Measurements from ENCODE around the gene NECAB2. TPM values are rescaled to one million over a fixed set of nuclear protein-coding genes. Genes with fewer than 3 reads are reported as not detected.

Gene NECAB2
- total RNA-seq, 1 donor from 2014 or later = 12.6 TPM

DNA sequence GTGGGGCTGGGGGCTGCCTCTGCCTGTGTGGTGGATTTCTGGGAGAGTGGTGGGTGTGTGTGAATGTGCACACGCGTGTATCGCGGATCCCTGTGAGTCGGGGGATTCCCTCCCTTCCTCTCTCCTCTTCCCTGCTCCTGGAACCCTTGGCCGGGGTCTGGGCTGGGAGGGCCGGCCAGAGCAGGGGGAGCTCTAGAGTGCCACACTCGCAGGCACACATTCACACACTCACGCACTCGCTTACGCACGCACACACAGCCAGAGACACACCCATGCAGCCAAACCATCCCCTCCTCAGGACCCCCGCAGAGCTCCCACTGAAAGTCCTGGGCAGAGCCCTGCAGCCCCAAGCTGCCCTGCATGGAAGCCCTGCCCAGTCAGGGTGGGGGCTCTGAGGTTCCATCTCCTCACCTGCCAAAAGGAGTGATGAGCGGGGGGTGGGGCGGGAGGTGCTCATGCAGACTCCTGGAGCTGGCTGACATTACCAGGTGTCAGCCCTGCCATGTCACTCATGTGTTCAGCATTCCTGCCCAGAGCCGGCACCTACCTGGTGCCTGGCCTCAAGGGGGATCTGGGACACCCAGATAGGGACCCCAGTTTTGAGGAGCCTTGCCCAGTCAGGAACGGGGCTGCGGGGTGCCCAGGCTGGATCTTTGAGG lies 1.9 kb downstream of the NECAB2 start:
- Mint-ChIP-seq H3K27me3 (ENCODE audit: insufficient read depth, low read depth) (peaks cover 3% of the 10 kb centered on the region), H3K4me3 (peak overlapping the region; percentile 93)
- TF ChIP-seq EZH2 (IDR thresholded peaks at IDR 0.05) = no peak
- no peak for TF ChIP-seq EZH2phosphoT487 (IDR thresholded peaks at IDR 0.05)
- TF ChIP-seq, protein P1, sequence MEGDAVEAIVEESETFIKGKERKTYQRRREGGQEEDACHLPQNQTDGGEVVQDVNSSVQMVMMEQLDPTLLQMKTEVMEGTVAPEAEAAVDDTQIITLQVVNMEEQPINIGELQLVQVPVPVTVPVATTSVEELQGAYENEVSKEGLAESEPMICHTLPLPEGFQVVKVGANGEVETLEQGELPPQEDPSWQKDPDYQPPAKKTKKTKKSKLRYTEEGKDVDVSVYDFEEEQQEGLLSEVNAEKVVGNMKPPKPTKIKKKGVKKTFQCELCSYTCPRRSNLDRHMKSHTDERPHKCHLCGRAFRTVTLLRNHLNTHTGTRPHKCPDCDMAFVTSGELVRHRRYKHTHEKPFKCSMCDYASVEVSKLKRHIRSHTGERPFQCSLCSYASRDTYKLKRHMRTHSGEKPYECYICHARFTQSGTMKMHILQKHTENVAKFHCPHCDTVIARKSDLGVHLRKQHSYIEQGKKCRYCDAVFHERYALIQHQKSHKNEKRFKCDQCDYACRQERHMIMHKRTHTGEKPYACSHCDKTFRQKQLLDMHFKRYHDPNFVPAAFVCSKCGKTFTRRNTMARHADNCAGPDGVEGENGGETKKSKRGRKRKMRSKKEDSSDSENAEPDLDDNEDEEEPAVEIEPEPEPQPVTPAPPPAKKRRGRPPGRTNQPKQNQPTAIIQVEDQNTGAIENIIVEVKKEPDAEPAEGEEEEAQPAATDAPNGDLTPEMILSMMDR (IDR thresholded peaks at IDR 0.05) = no peak

DNA sequence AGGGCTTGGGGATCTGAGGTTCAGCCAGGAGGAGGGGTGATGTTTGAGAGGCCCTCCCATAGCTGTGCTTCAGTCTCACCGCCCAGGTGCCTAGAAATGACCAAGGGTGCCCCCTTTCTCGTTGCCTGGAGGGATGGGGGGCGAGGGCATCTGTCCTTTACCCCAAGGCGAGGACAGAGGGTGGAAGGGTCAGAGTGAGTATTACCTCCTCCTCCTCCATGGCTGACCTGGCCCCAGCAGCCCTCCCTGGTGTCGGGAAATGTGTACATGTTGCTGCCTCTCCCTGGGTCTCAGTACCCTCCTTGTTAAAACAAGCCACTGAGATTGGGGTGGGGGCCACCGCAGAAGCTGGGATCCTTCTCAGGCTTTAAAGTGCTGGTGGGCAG lies 2.4 kb downstream of the NECAB2 start:
- H3K9ac ChIP-seq = no peak overlapping the region
- H3K36me3 Mint-ChIP-seq = no peaks in the 10 kb centered on the region
- H3K4me2 ChIP-seq = peak overlapping the region; percentile 93
- H3F3A ChIP-seq (ENCODE audit: low read depth) = peaks cover 5% of the 10 kb centered on the region
- no peak overlapping the region for H3K27ac Mint-ChIP-seq
- no peak overlapping the region for H2AFZ ChIP-seq (replicated peaks)
- TF ChIP-seq, protein P1 (IDR thresholded peaks at IDR 0.05) = no peak
- no peak for TF ChIP-seq EZH2phosphoT487 (IDR thresholded peaks at IDR 0.05)
- no peaks in the 10 kb centered on the region for H3K9me3 Mint-ChIP-seq
- H3K4me3 ChIP-seq = no peak overlapping the region
- peaks cover 28% of the 10 kb centered on the region for H3K4me1 Mint-ChIP-seq
- H3K4me1 ChIP-seq = peaks cover 21% of the 10 kb centered on the region
- no peaks in the 10 kb centered on the region for H3K9me3 ChIP-seq (ENCODE audit: low read depth)
- no peak for DNase-seq (ENCODE audit: low spot score)
- no peaks in the 10 kb centered on the region for H3K36me3 ChIP-seq
- peaks cover 7% of the 10 kb centered on the region for H4K20me1 ChIP-seq (ENCODE audit: low read depth)
- H3K27ac ChIP-seq = no peak overlapping the region
- peaks cover 3% of the 10 kb centered on the region for H3K27me3 Mint-ChIP-seq (ENCODE audit: insufficient read depth, low read depth)
- H3K27me3 ChIP-seq = peaks cover 8% of the 10 kb centered on the region
- H3K79me2 ChIP-seq (ENCODE audit: low read depth) = peaks cover 10% of the 10 kb centered on the region
- H3K4me3 Mint-ChIP-seq = peak overlapping the region; percentile 93

More for the DNA sequence above, 1.9 kb downstream of the NECAB2 start:
- H3K79me2 ChIP-seq (ENCODE audit: low read depth) = peaks cover 10% of the 10 kb centered on the region
- no peaks in the 10 kb centered on the region for H3K9me3 ChIP-seq (ENCODE audit: low read depth)
- peak overlapping the region; percentile 64 for H3K4me3 ChIP-seq
- Mint-ChIP-seq H3K4me1 (peaks cover 28% of the 10 kb centered on the region), H3K36me3 (no peaks in the 10 kb centered on the region), H3K9me3 (no peaks in the 10 kb centered on the region), H3K27ac (peak overlapping the region; percentile 74)
- H3K36me3 ChIP-seq = no peaks in the 10 kb centered on the region
- peaks cover 21% of the 10 kb centered on the region for H3K4me1 ChIP-seq
- peak overlapping the region; percentile 93 for H3K4me2 ChIP-seq
- H3K27me3 ChIP-seq = peaks cover 8% of the 10 kb centered on the region
- H3K27ac ChIP-seq = no peak overlapping the region
- no peak overlapping the region for H2AFZ ChIP-seq (replicated peaks)
- DNase-seq (ENCODE audit: low spot score) = peak; percentile 40
- peaks cover 7% of the 10 kb centered on the region for H4K20me1 ChIP-seq (ENCODE audit: low read depth)
- H3K9ac ChIP-seq = no peak overlapping the region
- peaks cover 5% of the 10 kb centered on the region for H3F3A ChIP-seq (ENCODE audit: low read depth)

DNA sequence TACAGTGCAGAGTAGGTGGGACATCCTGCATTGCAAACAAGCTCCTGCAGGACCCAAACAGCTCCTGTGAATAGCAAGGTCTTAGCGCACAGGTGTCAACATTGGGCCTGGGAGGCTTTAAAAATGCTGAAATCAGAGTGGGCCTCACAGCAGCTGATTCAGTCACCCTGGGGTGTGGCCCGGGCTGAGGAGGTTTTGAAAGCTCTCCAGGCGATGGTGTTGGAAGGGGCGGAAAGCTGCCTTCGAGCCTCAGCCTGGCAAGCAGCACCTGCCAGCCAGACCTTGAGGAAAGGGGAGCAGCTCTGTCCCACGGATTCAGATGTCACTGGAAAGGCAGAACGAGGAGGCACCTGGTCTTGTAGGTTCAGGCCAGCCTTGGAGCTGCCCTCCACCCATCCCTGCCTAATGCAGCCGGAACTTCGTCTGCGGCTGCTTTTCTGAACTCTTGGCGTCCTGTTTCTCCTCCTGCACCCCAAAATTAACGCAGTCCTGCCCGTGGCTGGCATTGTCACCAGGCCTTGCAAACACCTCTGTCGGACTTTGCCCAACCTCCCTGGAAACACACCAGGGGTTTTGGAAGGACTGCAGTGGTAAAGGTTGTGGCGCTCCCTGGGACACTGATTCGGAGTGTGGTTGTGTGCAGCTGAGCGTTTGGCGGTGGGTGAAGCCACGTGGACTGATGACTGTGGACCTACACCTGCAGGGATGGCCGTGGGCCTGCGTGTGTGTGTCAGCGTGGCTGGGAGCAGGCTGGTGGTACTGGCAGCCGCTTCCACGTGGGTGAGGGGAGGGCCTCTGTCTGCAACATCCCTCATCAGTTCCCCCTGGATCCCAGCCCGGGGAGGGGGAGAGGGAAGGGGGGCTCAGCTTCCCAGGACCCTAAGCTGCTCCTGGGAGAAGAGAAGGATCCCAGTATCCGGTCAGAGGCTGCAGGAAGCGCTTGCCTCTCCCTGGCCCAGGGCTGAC lies 3.4 kb downstream of the NECAB2 start:
- Histone ChIP-seq H3K27me3 (peaks cover 8% of the 10 kb centered on the region), H3K9me3 (ENCODE audit: low read depth) (no peaks in the 10 kb centered on the region), H4K20me1 (ENCODE audit: low read depth) (peaks cover 7% of the 10 kb centered on the region), H3K4me1 (peaks cover 21% of the 10 kb centered on the region), H3F3A (ENCODE audit: low read depth) (peaks cover 5% of the 10 kb centered on the region), H3K79me2 (ENCODE audit: low read depth) (peaks cover 10% of the 10 kb centered on the region), H3K4me2 (no peak overlapping the region), H3K27ac (no peak overlapping the region), H3K9ac (no peak overlapping the region), H3K4me3 (no peak overlapping the region), H3K36me3 (no peaks in the 10 kb centered on the region), H2AFZ (replicated peaks) (no peak overlapping the region)
- peaks cover 4% of the 10 kb centered on the region for H3K36me3 Mint-ChIP-seq
- TF ChIP-seq EZH2phosphoT487 (IDR thresholded peaks at IDR 0.05) (no peak), EZH2 (IDR thresholded peaks at IDR 0.05) (no peak)
- TF ChIP-seq, protein P1 (IDR thresholded peaks at IDR 0.05) = no peak
- H3K4me3 Mint-ChIP-seq = no peak overlapping the region
- peaks cover 5% of the 10 kb centered on the region for H3K27me3 Mint-ChIP-seq (ENCODE audit: insufficient read depth, low read depth)
- peaks cover 28% of the 10 kb centered on the region for H3K4me1 Mint-ChIP-seq
- H3K9me3 Mint-ChIP-seq = peaks cover under 1% of the 10 kb centered on the region
- H3K27ac Mint-ChIP-seq = peak overlapping the region; percentile 33
- DNase-seq (ENCODE audit: low spot score) = peak; percentile 17

Data from neural progenitor cell (in vitro differentiated cells).